Osteocyte (in vitro differentiated cells): ENCODE measurements around the gene RBFOX2. TPM values are rescaled to one million over a fixed set of nuclear protein-coding genes. Genes with fewer than 3 reads are reported as not detected.

Source experiments
- DNase-seq: peaks from one replicate; pipeline ENCODE4 v3.0.0; 2021; ENCODE audit warnings: mixed read lengths; ENCODE audit not compliant: unreplicated experiment; ENCODE audit errors: extremely low spot score
- H3K27ac Mint-ChIP-seq: one replicate; pipeline ENCODE4 v1.8.0; 2021; ENCODE audit warnings: mild to moderate bottlenecking, mixed read lengths; ENCODE audit not compliant: unreplicated experiment
- H3K27me3 Mint-ChIP-seq: one replicate; pipeline ENCODE4 v1.8.0; 2021; ENCODE audit warnings: mixed read lengths; ENCODE audit not compliant: unreplicated experiment
- H3K36me3 Mint-ChIP-seq: one replicate; pipeline ENCODE4 v1.8.0; 2021; ENCODE audit warnings: mixed read lengths; ENCODE audit not compliant: unreplicated experiment
- H3K4me1 Mint-ChIP-seq: one replicate; pipeline ENCODE4 v1.8.0; 2021; ENCODE audit warnings: mixed read lengths; ENCODE audit not compliant: unreplicated experiment
- H3K4me3 Mint-ChIP-seq: one replicate; pipeline ENCODE4 v1.8.0; 2021; ENCODE audit warnings: mild to moderate bottlenecking, moderate library complexity, mixed read lengths; ENCODE audit not compliant: unreplicated experiment
- H3K9me3 Mint-ChIP-seq: one replicate; pipeline ENCODE4 v1.8.0; 2021; ENCODE audit warnings: mixed read lengths; ENCODE audit not compliant: unreplicated experiment
- total RNA-seq: library from RNA; stranded (reverse); gene quantifications from 2 replicates; pipeline ENCODE4 v1.2.1, GENCODE V29; 2021
- TF ChIP-seq, protein P1 (sequence below): fragments of 200-600 bp; sonication (generic); IDR thresholded peaks from 2 replicates; pipeline ENCODE4 v1.5.0; 2021; ENCODE audit warnings: antibody characterized with exemption, mild to moderate bottlenecking, moderate library complexity

The RBFOX2 gene
- total RNA-seq, 1 donor from 2014 or later = 151 TPM

GRCh38 chr22:35949243-35949642 lies 79.4 kb downstream of the RBFOX2 start:
- peaks cover 8% of the 10 kb centered on the region for H3K36me3 Mint-ChIP-seq
- no peak for DNase-seq
- H3K27ac Mint-ChIP-seq = no peak overlapping the region
- H3K4me3 Mint-ChIP-seq = no peak overlapping the region
- peaks cover 5% of the 10 kb centered on the region for H3K4me1 Mint-ChIP-seq
- no peaks in the 10 kb centered on the region for H3K9me3 Mint-ChIP-seq
- no peaks in the 10 kb centered on the region for H3K27me3 Mint-ChIP-seq
- TF ChIP-seq, protein P1, sequence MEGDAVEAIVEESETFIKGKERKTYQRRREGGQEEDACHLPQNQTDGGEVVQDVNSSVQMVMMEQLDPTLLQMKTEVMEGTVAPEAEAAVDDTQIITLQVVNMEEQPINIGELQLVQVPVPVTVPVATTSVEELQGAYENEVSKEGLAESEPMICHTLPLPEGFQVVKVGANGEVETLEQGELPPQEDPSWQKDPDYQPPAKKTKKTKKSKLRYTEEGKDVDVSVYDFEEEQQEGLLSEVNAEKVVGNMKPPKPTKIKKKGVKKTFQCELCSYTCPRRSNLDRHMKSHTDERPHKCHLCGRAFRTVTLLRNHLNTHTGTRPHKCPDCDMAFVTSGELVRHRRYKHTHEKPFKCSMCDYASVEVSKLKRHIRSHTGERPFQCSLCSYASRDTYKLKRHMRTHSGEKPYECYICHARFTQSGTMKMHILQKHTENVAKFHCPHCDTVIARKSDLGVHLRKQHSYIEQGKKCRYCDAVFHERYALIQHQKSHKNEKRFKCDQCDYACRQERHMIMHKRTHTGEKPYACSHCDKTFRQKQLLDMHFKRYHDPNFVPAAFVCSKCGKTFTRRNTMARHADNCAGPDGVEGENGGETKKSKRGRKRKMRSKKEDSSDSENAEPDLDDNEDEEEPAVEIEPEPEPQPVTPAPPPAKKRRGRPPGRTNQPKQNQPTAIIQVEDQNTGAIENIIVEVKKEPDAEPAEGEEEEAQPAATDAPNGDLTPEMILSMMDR = no peak

GRCh38 chr22:35947794-35948425 lies 80.7 kb downstream of the RBFOX2 start:
- peaks cover 2% of the 10 kb centered on the region for H3K4me1 Mint-ChIP-seq
- no peak overlapping the region for H3K4me3 Mint-ChIP-seq
- H3K27me3 Mint-ChIP-seq = no peaks in the 10 kb centered on the region
- H3K27ac Mint-ChIP-seq = no peak overlapping the region
- DNase-seq = no peak
- H3K9me3 Mint-ChIP-seq = no peaks in the 10 kb centered on the region
- H3K36me3 Mint-ChIP-seq = peaks cover 8% of the 10 kb centered on the region
- TF ChIP-seq, protein P1 = no peak

- Mint-ChIP-seq H3K36me3 (no peaks in the 10 kb centered on the region), H3K27me3 (no peaks in the 10 kb centered on the region), H3K4me1 (no peaks in the 10 kb centered on the region), H3K27ac (no peak overlapping the region), H3K4me3 (no peak overlapping the region), H3K9me3 (no peaks in the 10 kb centered on the region)
- TF ChIP-seq, protein P1 = no peak
- DNase-seq = no peak
Measured at GRCh38 chr22:35944458-35944857, 84.2 kb downstream of the RBFOX2 start.

GRCh38 chr22:35940166-35940565 lies 88.5 kb downstream of the RBFOX2 start:
- DNase-seq = no peak
- H3K9me3 Mint-ChIP-seq = no peaks in the 10 kb centered on the region

DNA sequence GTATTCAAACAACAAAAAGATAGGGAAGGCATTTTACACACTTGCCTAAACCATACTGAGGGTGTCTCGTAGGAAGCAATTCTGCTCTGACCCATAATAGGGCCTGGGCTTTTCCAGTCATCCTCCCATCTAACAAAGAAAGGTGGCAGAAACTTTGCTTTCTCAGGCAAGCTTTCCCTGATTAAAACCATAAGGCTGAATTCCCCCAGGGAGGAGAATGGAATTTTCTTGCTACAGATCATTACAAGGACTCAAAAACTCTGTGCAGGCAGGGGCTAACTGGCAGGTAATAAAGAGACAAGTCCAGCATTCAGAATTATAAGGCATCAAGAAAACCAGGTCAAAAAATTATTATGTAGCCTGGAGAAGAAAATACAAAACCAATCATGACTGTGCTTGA lies 90.4 kb downstream of the RBFOX2 start:
- no peak for DNase-seq
- Mint-ChIP-seq H3K27me3 (no peaks in the 10 kb centered on the region), H3K27ac (peak overlapping the region; percentile 29), H3K4me3 (no peak overlapping the region), H3K9me3 (no peaks in the 10 kb centered on the region), H3K36me3 (peaks cover 10% of the 10 kb centered on the region), H3K4me1 (peaks cover 14% of the 10 kb centered on the region)
- TF ChIP-seq, protein P1 = no peak

More at GRCh38 chr22:35940166-35940565, 88.5 kb downstream of the RBFOX2 start:
- H3K36me3 Mint-ChIP-seq = peaks cover 10% of the 10 kb centered on the region
- H3K4me3 Mint-ChIP-seq = no peak overlapping the region
- H3K27ac Mint-ChIP-seq = no peak overlapping the region
- H3K27me3 Mint-ChIP-seq = no peaks in the 10 kb centered on the region
- peaks cover 14% of the 10 kb centered on the region for H3K4me1 Mint-ChIP-seq
- TF ChIP-seq, protein P1 = no peak
